ENCODE results near the gene RAB2B. TPM values are rescaled to one million over a fixed set of nuclear protein-coding genes. Genes with fewer than 3 reads are reported as not detected.

The RAB2B gene
- total RNA-seq, 1 donor from 2014 or later, result 41.0 TPM

- H3K27me3 Mint-ChIP-seq, result no peaks in the 10 kb centered on the region
- no peak overlapping the region for H3K4me3 Mint-ChIP-seq (ENCODE audit: low read depth)
- no peak for TF ChIP-seq CTCF (IDR thresholded peaks at IDR 0.05; ENCODE audit: unreplicated experiment)
- peaks cover 33% of the 10 kb centered on the region for H3K36me3 Mint-ChIP-seq (ENCODE audit: insufficient read depth)
- no peak for DNase-seq (ENCODE audit: low spot score, unreplicated experiment)
- H3K4me1 Mint-ChIP-seq (ENCODE audit: low read depth), result no peaks in the 10 kb centered on the region
- H3K9me3 Mint-ChIP-seq (ENCODE audit: low read depth), result no peaks in the 10 kb centered on the region
- no peak overlapping the region for H3K27ac Mint-ChIP-seq
Observed at GRCh38 chr14:21415329-21415728, 61.4 kb downstream of the RAB2B start.

GRCh38 chr14:21414137-21414631 lies 62.6 kb downstream of the RAB2B start:
- Mint-ChIP-seq H3K27ac (no peak overlapping the region), H3K27me3 (no peaks in the 10 kb centered on the region), H3K36me3 (ENCODE audit: insufficient read depth) (peaks cover 36% of the 10 kb centered on the region), H3K4me1 (ENCODE audit: low read depth) (no peaks in the 10 kb centered on the region), H3K9me3 (ENCODE audit: low read depth) (no peaks in the 10 kb centered on the region), H3K4me3 (ENCODE audit: low read depth) (no peak overlapping the region)
- no peak for TF ChIP-seq CTCF (IDR thresholded peaks at IDR 0.05; ENCODE audit: unreplicated experiment)
- DNase-seq (ENCODE audit: low spot score, unreplicated experiment), result no peak

Other genes with a start within 250 kb of the RAB2B start
- 676 and 690 TPM in 2 replicates for gene HNRNPC, start 207.5 kb downstream of the RAB2B start, total RNA-seq
- gene RPGRIP1, start 196.9 kb downstream of the RAB2B start, total RNA-seq, result 0.19 and 0.58 TPM in 2 replicates
- gene SUPT16H, start 92.9 kb downstream of the RAB2B start, total RNA-seq, result 106 and 108 TPM in 2 replicates
- gene CHD8, start 20.8 kb downstream of the RAB2B start, total RNA-seq, result 147 and 149 TPM in 2 replicates
- 65.1 and 71.8 TPM in 2 replicates for gene TOX4, start 236 bp upstream of the RAB2B start, total RNA-seq
- gene METTL3, start 34.4 kb upstream of the RAB2B start, total RNA-seq, result 82.6 and 82.7 TPM in 2 replicates
- 83.5 and 89.2 TPM in 2 replicates for gene SALL2, start 49.4 kb upstream of the RAB2B start, total RNA-seq
- gene OR10G3, start 103.1 kb upstream of the RAB2B start, total RNA-seq, result not detected in 2 replicates
- gene OR10G2, start 158.0 kb upstream of the RAB2B start, total RNA-seq, result not detected in 2 replicates
- gene OR4E2, start 176.9 kb upstream of the RAB2B start, total RNA-seq, result not detected in 2 replicates
- not detected in 2 replicates for gene OR4E1, start 196.9 kb upstream of the RAB2B start, total RNA-seq

Data from progenitor cell of endocrine pancreas (in vitro differentiated cells).